Right renal cortex interstitium (tissue), 3 donors: ENCODE data around the gene SDK2. TPM values are rescaled to one million over a fixed set of nuclear protein-coding genes. Genes with fewer than 3 reads are reported as not detected.

Source experiments
- DNase-seq, 3 donors: peaks; one replicate each; pipeline ENCODE4 v3.0.0-alpha.2; 2013; ENCODE audit warnings: low read depth in 3 of 3, low spot score in 2 of 3
- polyA plus RNA-seq, 3 donors: library from polyadenylated mRNA; unstranded; fragments of 120-200 nt; gene quantifications; one replicate each; pipeline ENCODE4 v1.2.1, GENCODE V29; 2013; ENCODE audit not compliant: insufficient read length in 3 of 3

The SDK2 gene
- polyA plus RNA-seq, 3 donors: 7.7 to 8.4 (median 8.3) TPM

DNA sequence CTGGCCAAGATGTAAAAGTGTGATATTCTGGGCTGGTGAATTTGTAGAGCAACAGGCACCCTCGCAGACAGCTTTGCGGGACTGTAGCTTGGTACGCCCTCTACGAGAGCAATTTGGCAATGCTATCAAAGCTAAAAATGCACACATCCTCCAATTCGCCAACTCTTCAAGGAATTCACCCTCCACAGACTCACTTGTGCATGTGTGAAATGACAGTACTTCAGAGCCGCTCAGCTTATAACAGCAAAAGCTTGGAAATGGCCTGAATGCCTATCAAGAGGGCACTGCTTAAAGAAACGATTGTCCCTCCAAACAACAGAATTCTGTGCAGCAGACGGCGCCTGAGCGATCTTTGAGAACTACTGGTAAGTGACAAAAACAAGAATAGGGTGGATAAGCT is 130.8 kb downstream of the SDK2 start:
- DNase-seq: no peak

GRCh38 chr17:73511719-73512115 is 132.5 kb downstream of the SDK2 start:
- no peak for DNase-seq

GRCh38 chr17:73510981-73511718 is 133.1 kb downstream of the SDK2 start:
- DNase-seq: no peak

DNA sequence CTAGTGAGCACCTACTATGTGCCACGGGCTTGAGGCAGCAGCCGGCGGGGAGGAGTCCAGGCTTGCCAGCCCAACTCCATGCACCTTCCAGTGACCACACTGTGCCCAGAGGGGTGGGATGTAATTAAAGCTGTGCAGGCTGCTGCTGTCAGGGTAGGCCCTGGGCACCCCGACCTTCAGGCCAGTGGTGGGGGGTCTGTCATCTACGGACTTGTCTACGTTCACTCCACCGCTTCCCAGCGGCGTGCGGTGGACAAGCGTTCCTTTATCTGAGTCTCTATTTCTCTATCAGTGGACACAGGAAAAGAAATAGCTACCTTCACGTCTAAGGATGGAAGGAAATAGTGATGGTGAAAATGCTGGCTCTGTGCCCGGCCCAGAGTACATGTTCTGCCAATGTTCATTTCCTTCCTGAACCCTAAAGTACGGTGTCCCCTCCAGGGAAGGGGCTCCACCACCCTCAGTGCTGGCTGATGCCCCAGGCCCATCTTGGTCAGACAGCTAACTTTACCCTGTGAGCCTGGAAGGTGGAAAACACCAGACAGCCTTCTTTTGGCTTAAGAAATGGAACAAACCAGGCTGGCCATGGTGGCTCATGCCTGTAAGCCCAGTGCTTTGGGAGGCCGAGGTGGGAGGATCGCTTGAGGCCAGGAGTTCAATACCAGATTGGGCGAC is 135.2 kb downstream of the SDK2 start:
- DNase-seq: no peak

DNA sequence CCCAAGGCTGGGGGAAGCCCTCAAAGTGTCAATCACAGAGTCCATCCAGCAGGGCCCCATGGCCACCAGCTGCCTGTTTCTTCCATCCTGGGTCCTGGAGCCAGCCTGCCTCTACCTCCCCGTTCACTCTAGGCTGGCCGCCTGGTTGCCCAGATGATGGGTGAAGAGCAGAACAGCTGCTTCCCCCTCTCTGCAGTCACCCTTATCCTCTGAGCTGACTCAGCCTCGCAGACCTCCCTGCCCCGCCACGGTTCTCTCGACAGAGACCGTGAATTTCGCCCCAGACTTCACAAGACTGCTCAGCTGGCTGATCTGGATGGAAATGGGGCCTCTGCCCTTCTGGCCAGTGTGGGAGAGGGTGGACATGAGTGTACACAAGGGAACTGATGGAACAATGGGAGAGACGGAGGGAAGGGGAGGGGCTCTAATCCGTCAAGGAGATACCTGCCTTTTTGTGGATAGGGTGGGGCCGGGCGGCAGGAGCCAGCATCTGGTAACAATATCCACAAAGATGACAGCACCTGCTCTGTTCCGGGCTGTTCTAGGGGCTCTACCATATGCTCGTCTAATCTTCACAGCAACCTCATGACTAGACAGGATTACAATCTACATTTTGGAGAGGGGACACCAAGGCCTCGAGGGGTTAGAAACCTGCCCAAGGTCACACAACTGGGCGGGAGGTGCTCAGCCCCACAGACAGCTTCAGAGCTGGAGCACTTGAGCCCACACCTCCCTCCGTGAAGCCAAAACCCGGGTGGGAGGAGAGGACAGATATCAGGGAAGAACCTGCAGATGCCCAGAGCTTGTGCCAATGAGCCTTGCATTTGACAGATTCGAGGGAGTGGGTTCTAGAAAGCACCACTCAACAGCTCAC is 136.0 kb downstream of the SDK2 start:
- no peak for DNase-seq

GRCh38 chr17:73506470-73507435 is 137.5 kb downstream of the SDK2 start:
- DNase-seq: no peak

DNA sequence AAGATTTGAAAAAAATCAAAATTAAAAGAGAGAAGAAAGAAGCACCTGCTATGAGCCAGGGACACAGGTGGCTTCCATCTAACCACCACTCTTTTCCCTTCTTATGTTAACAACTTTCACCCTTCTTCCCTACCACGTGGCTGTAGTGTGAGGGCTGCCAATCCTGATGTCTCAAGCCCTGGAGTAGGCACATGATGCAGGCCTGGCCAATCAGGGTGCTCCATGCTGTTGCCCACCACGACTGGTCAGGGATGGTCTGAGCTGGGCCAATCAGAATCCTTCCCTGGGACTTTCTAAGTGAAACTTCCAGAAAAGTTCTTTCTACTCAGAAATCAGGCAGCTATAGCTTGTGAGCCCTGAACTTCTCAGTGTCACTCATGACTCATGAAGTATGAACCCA is 140.7 kb downstream of the SDK2 start:
- DNase-seq: no peak

GRCh38 chr17:73500414-73500999 is 143.7 kb downstream of the SDK2 start:
- DNase-seq: no peak

GRCh38 chr17:73498886-73499554 is 145.2 kb downstream of the SDK2 start:
- no peak for DNase-seq

DNA sequence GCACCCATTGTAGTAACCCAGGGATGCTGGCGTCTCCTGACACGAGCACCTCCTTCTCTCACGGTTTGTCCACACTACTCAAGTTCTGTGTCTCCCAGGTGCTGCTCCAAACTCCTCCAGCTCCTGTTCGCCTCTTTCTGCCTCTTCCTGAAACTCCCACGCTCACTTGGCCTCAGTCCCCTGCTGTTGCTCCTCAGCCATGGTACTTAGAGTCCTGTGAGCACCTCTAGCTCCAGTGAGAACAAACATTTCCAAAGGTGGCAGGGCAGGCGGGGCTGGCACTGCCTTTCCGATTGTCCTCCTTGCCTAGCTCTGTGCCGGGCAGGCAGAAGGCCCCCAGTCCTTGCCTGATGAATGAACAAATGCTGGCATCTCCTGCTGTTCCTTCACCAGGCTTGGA is 146.1 kb downstream of the SDK2 start:
- DNase-seq: no peak

- DNase-seq: no peak
Measured at GRCh38 chr17:73497721-73498120, 146.5 kb downstream of the SDK2 start.

- no peak for DNase-seq
Measured at GRCh38 chr17:73496232-73496631, 148.0 kb downstream of the SDK2 start.

DNA sequence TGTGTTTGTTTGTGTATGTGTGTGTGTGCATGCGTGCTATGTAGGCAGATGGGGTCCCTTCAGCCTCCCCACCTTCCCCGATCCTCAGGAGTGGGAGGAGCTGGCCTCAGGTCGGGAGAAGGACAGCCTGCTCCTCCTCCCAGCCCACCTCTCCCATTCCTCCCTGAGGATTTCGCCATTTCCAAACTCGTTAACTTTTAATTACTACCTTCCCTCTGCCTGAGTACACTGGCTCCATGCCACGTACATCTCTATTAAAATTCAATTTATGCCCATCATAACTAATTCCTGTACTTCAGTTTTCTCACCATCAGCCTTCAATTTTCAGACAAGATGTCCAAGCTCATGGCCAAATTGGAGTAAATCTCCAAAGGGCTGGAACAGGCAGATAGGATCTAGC is 148.6 kb downstream of the SDK2 start:
- no peak for DNase-seq

DNA sequence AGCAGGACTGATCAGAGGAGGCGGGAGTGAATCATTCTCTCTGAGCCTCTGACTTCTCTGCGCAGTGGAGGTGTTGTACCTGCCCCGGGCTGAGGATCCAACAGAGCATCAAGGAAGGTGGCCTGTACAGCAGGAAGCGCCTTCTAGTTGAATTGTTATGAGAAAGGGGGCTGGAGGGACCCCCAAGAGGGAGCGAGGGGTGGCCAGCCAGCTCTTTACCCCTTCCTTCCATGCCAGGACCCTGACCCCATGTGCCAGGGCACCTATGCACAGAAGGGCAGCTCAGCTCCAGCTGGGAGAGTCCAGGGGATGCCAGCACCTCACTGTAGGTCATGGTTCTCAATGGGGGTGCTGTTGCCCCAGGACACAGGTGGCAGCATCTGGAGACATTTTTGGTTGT is 149.3 kb downstream of the SDK2 start:
- DNase-seq: no peak

DNA sequence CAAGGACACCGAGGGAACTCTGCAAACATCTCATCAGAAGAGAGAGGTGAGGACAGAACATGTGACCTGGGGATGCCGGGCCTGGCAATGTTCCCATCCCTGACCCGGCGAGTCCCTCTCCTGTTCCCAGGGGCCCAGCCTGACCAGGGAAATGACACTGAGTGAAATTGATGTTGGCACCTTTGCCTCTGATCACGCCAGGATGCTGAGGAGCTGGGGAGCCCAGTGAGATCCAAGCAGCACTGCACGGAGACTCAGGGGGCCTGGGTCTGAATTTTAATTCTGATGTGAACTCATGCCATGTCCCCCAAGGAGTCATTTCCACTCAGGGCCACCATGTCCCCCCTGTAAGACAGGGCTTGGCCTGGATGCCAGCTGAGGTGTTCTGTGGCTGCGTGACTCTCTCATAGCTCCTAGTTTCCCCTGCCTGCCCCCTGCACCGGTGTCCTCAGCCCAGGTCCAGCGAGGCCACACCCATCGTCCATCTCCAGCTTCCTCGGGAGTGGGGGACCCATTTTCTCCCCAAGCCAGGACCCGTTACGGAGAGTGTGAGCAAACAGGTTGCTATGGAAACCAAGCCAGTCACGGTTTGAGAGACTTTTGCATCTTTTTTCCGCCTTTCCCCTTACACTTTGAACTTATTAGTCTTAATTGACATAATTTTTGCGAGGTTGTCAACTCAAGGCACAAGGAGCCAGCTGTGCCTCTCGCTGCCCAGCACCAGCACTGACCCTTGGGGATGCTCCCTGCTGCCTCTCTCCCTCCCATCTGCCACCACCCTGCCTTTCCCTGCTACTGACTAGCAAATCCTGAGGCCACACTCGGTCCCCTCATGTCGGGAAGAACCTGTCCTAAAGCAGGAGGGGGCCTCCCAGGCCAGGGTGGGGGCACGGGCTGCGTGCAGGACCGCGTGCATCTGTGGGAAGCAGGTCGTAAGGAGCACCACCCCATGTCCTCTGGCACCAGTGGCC is 150.0 kb downstream of the SDK2 start:
- DNase-seq: no peak

DNA sequence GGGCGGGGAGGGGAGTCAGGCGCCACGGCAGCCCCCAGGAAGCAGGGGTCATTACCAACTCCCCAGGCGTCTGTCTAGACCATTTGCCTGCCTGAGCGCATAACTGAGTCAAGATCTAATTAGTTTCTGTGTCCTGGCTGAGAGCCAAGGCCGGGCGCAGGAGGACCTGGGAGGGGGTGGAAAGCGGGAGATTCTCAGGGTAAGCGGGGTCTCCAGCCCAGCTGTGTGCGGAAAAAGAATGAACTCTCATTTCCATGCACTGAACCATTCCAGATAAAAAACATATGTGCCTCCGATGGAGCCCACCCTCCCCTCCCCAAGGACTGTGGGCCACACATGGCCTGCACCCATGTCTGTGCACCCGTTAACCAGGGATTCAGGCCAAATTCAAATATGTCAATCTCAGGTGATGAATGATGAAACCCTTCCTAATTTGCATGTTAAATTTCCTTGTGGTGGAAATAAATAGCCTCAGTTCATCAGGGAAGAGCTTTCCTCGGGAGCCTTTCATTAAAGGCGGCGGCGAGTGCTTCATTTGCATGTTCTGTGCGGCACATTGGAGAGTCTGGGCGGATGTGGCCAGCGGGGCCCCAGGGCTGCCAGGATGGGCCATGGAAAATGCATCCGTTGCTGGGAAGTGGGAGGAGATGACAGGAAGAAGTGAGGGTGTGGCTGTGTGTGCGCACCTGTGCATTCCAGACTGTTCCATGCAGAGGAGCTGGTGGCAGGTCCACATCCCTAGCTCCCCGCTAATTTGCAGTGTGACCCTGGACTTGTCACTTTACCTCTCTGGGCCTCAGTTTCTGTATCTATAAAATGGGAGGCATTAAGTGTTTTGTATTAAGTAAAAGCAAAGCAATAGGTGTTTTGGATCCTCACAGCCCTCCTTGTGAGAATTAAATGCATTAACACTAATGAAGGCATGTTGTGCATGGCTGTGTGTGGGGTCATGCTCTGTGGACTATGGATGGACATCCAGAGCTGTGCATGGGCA is 151.1 kb downstream of the SDK2 start:
- DNase-seq: peak in 2 of 3 donors; percentile 39 to 50
